Jurkat, Clone E6-1 (cell line): ENCODE measurements around the gene KIF1C.
"Not testable (repeated sequence)": the region's sequence is repeated elsewhere in the genome, so short reads cannot be mapped to it uniquely, and the experiment has no call there.

ENCODE experiments used
- DNase-seq: peaks from one replicate; pipeline ENCODE4 v3.0.0-alpha.2; 2011; ENCODE audit warnings: low read depth, low spot score
- H3K4me3 ChIP-seq: 2 replicates; pipeline ENCODE4 v1.5.1; 2011; ENCODE audit warnings: mild to moderate bottlenecking, low read length, control low read depth, moderate library complexity

The KIF1C gene

GRCh38 chr17:5032865-5033264 is 35.1 kb downstream of the KIF1C start:
- no peak for DNase-seq
- H3K4me3 ChIP-seq = no peak overlapping the region

- DNase-seq = no peak
- H3K4me3 ChIP-seq = no peak overlapping the region
These were observed 35.7 kb downstream of the KIF1C start for GRCh38 chr17:5033352-5034015.

GRCh38 chr17:5034063-5034462 is 36.3 kb downstream of the KIF1C start:
- no peak overlapping the region for H3K4me3 ChIP-seq
- no peak for DNase-seq

GRCh38 chr17:5034651-5035050 is 36.9 kb downstream of the KIF1C start:
- DNase-seq = no peak
- no peak overlapping the region for H3K4me3 ChIP-seq

- no peak for DNase-seq
- no peak within 1 kb of the TSS for H3K4me3 ChIP-seq
These were observed 37.6 kb downstream of the KIF1C start, which contains the start of gene SLC52A1 for GRCh38 chr17:5035315-5035714. Gene SLC52A1, minus strand, starts transcription at chr17:5035426. Its CDS starts 820 bp downstream, at chr17:5034606.

- peak; percentile 83 for DNase-seq
- peak overlapping the region; percentile 52 for H3K4me3 ChIP-seq
These were observed 44.6 kb downstream of the KIF1C start for GRCh38 chr17:5042157-5043022.

- no peak overlapping the region for H3K4me3 ChIP-seq
- DNase-seq = no peak
These were observed 45.8 kb downstream of the KIF1C start for GRCh38 chr17:5043524-5043923.

GRCh38 chr17:5044630-5045029 is 46.9 kb downstream of the KIF1C start:
- no peak for DNase-seq
- H3K4me3 ChIP-seq = no peak overlapping the region

GRCh38 chr17:5045496-5045895 is 47.7 kb downstream of the KIF1C start:
- no peak overlapping the region for H3K4me3 ChIP-seq
- DNase-seq = peak; percentile 42

- DNase-seq = no peak
- no peak overlapping the region for H3K4me3 ChIP-seq
These were observed 49.7 kb downstream of the KIF1C start for GRCh38 chr17:5047446-5047845.

- DNase-seq = peak; percentile 35
- no peak overlapping the region for H3K4me3 ChIP-seq
These were observed 51.6 kb downstream of the KIF1C start for GRCh38 chr17:5049314-5049841.

GRCh38 chr17:5050278-5050677 is 52.5 kb downstream of the KIF1C start:
- H3K4me3 ChIP-seq = no peak overlapping the region
- no peak for DNase-seq

- no peak overlapping the region for H3K4me3 ChIP-seq
- no peak for DNase-seq
These were observed 57.8 kb downstream of the KIF1C start for GRCh38 chr17:5055543-5055942.

- no peak overlapping the region for H3K4me3 ChIP-seq
- no peak for DNase-seq
These were observed 67.5 kb downstream of the KIF1C start for GRCh38 chr17:5065227-5065744.

GRCh38 chr17:5068236-5068635 is 70.5 kb downstream of the KIF1C start:
- DNase-seq = no peak
- no peak overlapping the region for H3K4me3 ChIP-seq

GRCh38 chr17:5069724-5070123 is 72.0 kb downstream of the KIF1C start:
- no peak overlapping the region for H3K4me3 ChIP-seq
- DNase-seq = no peak

GRCh38 chr17:5075472-5075871 is 77.7 kb downstream of the KIF1C start:
- H3K4me3 ChIP-seq, DNase-seq: not testable (repeated sequence)

GRCh38 chr17:5077275-5077674 is 79.5 kb downstream of the KIF1C start:
- not testable (repeated sequence) for DNase-seq, H3K4me3 ChIP-seq

GRCh38 chr17:5077781-5078105 is 80.0 kb downstream of the KIF1C start:
- no peak overlapping the region for H3K4me3 ChIP-seq
- DNase-seq = no peak
